Measurements from ENCODE around the gene PHACTR1. TPM values are rescaled to one million over a fixed set of nuclear protein-coding genes. Genes with fewer than 3 reads are reported as not detected.

The PHACTR1 gene
- total and polyA plus RNA-seq, 2 donors (not counting 1 experiment from before 2014, with no cell fraction given): 0.60 to 1.2 TPM

GRCh38 chr6:12801141-12801540 is 84.6 kb downstream of the PHACTR1 start:
- no peak overlapping the region for H3K4me3 ChIP-seq (replicated peaks in 1 of 4; ENCODE audit: control extremely low read depth in 1 of 4, insufficient read depth in 1 of 4, low read depth in 3 of 4, low read length in 4 of 4)
- no peaks in the 10 kb centered on the region for H4K20me1 ChIP-seq (ENCODE audit: control insufficient read depth, extremely low read depth, insufficient read depth, low read length)
- no peaks in the 10 kb centered on the region for H3K27me3 ChIP-seq (ENCODE audit: control insufficient read depth, insufficient read depth, low read length)
- TF ChIP-seq CTCF (conservative IDR thresholded peaks at IDR 0.05 in 1 of 2, IDR thresholded peaks at IDR 0.05 in 1 of 2; ENCODE audit: low read depth in 1 of 2, low read length in 2 of 2): no peak
- TF ChIP-seq EZH2 (IDR thresholded peaks at IDR 0.05; ENCODE audit: low read length, missing control alignments): no peak
- peak in 1 of 2 donors; percentile 68 for DNase-seq (ENCODE audit: low read depth in 2 of 2)
- H3K27ac ChIP-seq (ENCODE audit: insufficient read depth, low read length): no peak overlapping the region
- H3K9ac ChIP-seq (ENCODE audit: insufficient read depth, low read length): no peak overlapping the region
- no peaks in the 10 kb centered on the region for H3K9me3 ChIP-seq (ENCODE audit: control insufficient read depth, insufficient read depth, low read depth, low read length)
- H3K36me3 ChIP-seq (ENCODE audit: control insufficient read depth, insufficient read depth, low read length): no peaks in the 10 kb centered on the region
- H3K4me2 ChIP-seq (ENCODE audit: extremely low read depth, insufficient read depth, low read length): no peak overlapping the region
- H3K79me2 ChIP-seq (ENCODE audit: control insufficient read depth, insufficient read depth, low read length): no peaks in the 10 kb centered on the region
- no peak overlapping the region for H2AFZ ChIP-seq (ENCODE audit: low read length)
- no peaks in the 10 kb centered on the region for H3K4me1 ChIP-seq (ENCODE audit: control insufficient read depth, extremely low read depth, insufficient read depth, low read length)

GRCh38 chr6:12802440-12802839 is 85.9 kb downstream of the PHACTR1 start:
- no peaks in the 10 kb centered on the region for H4K20me1 ChIP-seq (ENCODE audit: control insufficient read depth, extremely low read depth, insufficient read depth, low read length)
- no peak overlapping the region for H3K4me2 ChIP-seq (ENCODE audit: extremely low read depth, insufficient read depth, low read length)
- no peaks in the 10 kb centered on the region for H3K27me3 ChIP-seq (ENCODE audit: control insufficient read depth, insufficient read depth, low read length)
- no peak overlapping the region for H3K27ac ChIP-seq (ENCODE audit: insufficient read depth, low read length)
- TF ChIP-seq EZH2 (IDR thresholded peaks at IDR 0.05; ENCODE audit: low read length, missing control alignments) (no peak), CTCF (conservative IDR thresholded peaks at IDR 0.05 in 1 of 2, IDR thresholded peaks at IDR 0.05 in 1 of 2; ENCODE audit: low read depth in 1 of 2, low read length in 2 of 2) (no peak)
- no peaks in the 10 kb centered on the region for H3K79me2 ChIP-seq (ENCODE audit: control insufficient read depth, insufficient read depth, low read length)
- no peaks in the 10 kb centered on the region for H3K36me3 ChIP-seq (ENCODE audit: control insufficient read depth, insufficient read depth, low read length)
- H2AFZ ChIP-seq (ENCODE audit: low read length): no peak overlapping the region
- no peak overlapping the region for H3K9ac ChIP-seq (ENCODE audit: insufficient read depth, low read length)
- no peaks in the 10 kb centered on the region for H3K4me1 ChIP-seq (ENCODE audit: control insufficient read depth, extremely low read depth, insufficient read depth, low read length)
- DNase-seq (ENCODE audit: low read depth in 2 of 2): no peak
- no peak overlapping the region for H3K4me3 ChIP-seq (replicated peaks in 1 of 4; ENCODE audit: control extremely low read depth in 1 of 4, insufficient read depth in 1 of 4, low read depth in 3 of 4, low read length in 4 of 4)
- no peaks in the 10 kb centered on the region for H3K9me3 ChIP-seq (ENCODE audit: control insufficient read depth, insufficient read depth, low read depth, low read length)

- H3K9me3 ChIP-seq (ENCODE audit: control insufficient read depth, insufficient read depth, low read depth, low read length): no peaks in the 10 kb centered on the region
- H3K4me1 ChIP-seq (ENCODE audit: control insufficient read depth, extremely low read depth, insufficient read depth, low read length): no peaks in the 10 kb centered on the region
- TF ChIP-seq EZH2 (IDR thresholded peaks at IDR 0.05; ENCODE audit: low read length, missing control alignments) (no peak), CTCF (conservative IDR thresholded peaks at IDR 0.05 in 1 of 2, IDR thresholded peaks at IDR 0.05 in 1 of 2; ENCODE audit: low read depth in 1 of 2, low read length in 2 of 2) (no peak)
- H3K36me3 ChIP-seq (ENCODE audit: control insufficient read depth, insufficient read depth, low read length): no peaks in the 10 kb centered on the region
- H3K27ac ChIP-seq (ENCODE audit: insufficient read depth, low read length): no peak overlapping the region
- H4K20me1 ChIP-seq (ENCODE audit: control insufficient read depth, extremely low read depth, insufficient read depth, low read length): no peaks in the 10 kb centered on the region
- no peak overlapping the region for H2AFZ ChIP-seq (ENCODE audit: low read length)
- no peak overlapping the region for H3K4me2 ChIP-seq (ENCODE audit: extremely low read depth, insufficient read depth, low read length)
- H3K27me3 ChIP-seq (ENCODE audit: control insufficient read depth, insufficient read depth, low read length): no peaks in the 10 kb centered on the region
- H3K4me3 ChIP-seq (replicated peaks in 1 of 4; ENCODE audit: control extremely low read depth in 1 of 4, insufficient read depth in 1 of 4, low read depth in 3 of 4, low read length in 4 of 4): no peak overlapping the region
- H3K79me2 ChIP-seq (ENCODE audit: control insufficient read depth, insufficient read depth, low read length): no peaks in the 10 kb centered on the region
- DNase-seq (ENCODE audit: low read depth in 2 of 2): no peak
- no peak overlapping the region for H3K9ac ChIP-seq (ENCODE audit: insufficient read depth, low read length)
Observed at GRCh38 chr6:12803486-12803885, 86.9 kb downstream of the PHACTR1 start.

Data from fibroblast of lung (primary cell).